Measurements from ENCODE around the gene CLIP2. TPM values are rescaled to one million over a fixed set of nuclear protein-coding genes. Genes with fewer than 3 reads are reported as not detected.
A peak's percentile ranks its signal among the peaks of the same experiment; 100 is the strongest.
"Not testable (repeated sequence)": the region's sequence is repeated elsewhere in the genome, so short reads cannot be mapped to it uniquely, and the experiment has no call there.

The CLIP2 gene
- total RNA-seq, 1 donor, result 55.7 TPM

DNA sequence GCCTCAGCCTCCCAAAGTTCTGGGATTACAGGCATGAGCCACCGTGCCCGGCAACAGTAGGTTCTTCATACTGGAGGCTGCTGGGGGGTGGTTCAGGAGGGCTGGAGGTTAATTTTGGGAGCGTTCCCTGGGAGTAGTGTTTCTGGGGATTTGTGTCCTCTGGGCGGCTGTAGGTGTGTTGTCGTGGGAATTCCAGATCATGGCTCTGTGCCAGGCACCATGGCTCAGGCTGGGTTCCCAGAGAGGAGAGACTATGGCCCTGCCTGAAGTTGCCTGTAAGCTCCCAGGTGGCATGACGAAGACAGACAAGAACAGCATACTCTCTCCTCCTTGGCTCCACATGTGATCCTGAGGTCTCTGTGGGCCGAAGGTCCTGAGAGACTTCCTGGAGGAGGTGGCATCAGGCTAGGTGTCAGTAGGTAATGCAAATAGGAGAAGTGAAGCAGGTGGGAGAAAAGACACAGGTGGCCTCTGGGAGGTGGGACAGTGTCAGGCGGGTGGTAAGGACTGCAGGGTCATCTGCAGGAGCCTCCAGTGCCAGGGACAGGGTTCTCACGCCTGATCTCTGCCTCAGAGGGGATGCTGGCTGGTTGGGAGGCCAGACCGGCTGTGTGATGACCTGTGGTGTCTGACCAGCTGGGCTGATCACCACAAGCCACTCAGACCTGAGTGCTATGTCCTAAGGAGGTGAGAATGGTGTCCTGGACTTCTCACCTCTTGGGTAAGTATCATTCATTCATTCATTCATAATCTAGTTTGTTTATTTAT is 18.7 kb downstream of the CLIP2 start:
- DNase-seq (ENCODE audit: low read depth), result no peak

DNA sequence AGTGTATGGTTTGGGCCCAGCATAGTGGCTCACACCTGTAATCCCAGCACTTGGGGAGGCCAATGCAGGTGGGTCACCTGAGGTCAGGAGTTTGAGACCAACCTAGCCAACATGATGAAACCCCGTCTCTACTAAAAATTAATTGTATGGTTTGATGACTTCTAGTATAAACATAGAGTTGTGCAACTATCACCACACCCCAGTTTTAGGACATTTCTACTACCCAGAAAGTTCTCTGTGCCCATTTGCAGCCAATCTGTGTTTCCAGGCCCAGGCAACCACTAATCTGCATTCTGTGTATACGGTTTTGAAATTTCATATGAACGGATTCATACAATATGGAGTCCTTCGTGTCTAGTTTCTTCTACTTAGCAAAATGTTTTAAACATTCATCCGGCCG is 20.0 kb downstream of the CLIP2 start:
- TF ChIP-seq, protein P1, sequence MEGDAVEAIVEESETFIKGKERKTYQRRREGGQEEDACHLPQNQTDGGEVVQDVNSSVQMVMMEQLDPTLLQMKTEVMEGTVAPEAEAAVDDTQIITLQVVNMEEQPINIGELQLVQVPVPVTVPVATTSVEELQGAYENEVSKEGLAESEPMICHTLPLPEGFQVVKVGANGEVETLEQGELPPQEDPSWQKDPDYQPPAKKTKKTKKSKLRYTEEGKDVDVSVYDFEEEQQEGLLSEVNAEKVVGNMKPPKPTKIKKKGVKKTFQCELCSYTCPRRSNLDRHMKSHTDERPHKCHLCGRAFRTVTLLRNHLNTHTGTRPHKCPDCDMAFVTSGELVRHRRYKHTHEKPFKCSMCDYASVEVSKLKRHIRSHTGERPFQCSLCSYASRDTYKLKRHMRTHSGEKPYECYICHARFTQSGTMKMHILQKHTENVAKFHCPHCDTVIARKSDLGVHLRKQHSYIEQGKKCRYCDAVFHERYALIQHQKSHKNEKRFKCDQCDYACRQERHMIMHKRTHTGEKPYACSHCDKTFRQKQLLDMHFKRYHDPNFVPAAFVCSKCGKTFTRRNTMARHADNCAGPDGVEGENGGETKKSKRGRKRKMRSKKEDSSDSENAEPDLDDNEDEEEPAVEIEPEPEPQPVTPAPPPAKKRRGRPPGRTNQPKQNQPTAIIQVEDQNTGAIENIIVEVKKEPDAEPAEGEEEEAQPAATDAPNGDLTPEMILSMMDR (IDR thresholded peaks at IDR 0.05; ENCODE audit: insufficient read depth, low read depth, low read length), result no peak
- H3K4me3 ChIP-seq (ENCODE audit: low read depth, low read length), result no peak overlapping the region

More for the DNA sequence above, 18.7 kb downstream of the CLIP2 start:
- TF ChIP-seq, protein P1 (IDR thresholded peaks at IDR 0.05; ENCODE audit: insufficient read depth, low read depth, low read length), result no peak
- no peak overlapping the region for H3K4me3 ChIP-seq (ENCODE audit: low read depth, low read length)

DNA sequence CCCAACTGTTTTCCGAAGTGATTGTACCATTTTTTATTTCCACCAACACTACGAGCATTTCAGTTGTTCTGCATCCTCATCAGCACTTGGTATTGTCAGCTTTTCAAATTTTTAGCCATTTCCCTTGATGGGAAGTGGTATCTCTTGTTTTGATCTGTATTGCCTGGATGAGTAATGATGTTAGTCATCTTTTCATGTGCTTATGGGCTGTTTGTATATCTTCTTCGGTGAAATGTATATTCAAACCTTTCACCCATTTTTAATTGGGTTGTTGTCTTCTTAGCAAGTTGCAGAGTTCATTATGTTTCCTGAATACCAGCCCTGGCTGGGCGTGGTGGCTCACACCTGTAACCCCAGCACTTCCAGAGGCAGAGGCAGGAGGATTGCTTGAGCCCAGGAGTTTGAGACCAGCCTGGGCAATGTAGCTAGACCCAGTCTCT is 22.1 kb downstream of the CLIP2 start:
- H3K4me3 ChIP-seq (ENCODE audit: low read depth, low read length), result no peak overlapping the region
- DNase-seq (ENCODE audit: low read depth), result peak; percentile 58
- TF ChIP-seq, protein P1 (IDR thresholded peaks at IDR 0.05; ENCODE audit: insufficient read depth, low read depth, low read length), result no peak

More for the DNA sequence above, 20.0 kb downstream of the CLIP2 start:
- no peak for DNase-seq (ENCODE audit: low read depth)

DNA sequence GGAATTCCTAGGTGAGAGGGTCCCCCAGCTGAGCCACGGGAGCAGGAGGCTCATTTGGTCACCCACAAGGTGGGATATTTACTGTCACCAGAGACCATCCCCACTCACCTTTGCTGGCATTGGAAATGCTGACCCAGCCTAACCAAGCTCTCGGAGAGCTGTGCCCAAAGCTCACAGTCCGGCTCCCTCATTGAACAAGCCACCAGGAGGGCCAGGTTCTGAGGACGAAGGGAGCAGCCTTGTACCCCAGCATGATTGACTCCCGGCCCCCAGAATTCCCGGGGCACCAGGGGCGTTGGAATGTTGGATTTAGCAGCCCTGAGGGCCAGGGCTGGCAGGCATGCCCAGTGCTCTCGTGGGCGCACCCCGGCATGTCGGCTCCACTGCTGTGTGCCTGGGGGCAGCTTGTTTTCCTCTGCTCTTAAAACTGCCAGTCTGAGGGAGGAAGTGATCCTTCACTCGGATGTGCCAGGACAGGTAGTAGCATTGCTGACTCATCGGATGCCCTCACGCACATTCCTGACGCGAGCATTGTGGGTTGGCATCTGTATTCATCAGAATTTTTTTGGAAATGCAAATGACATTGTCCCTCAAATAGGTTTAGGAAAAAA is 23.3 kb downstream of the CLIP2 start:
- H3K4me3 ChIP-seq (ENCODE audit: low read depth, low read length), result no peak overlapping the region
- no peak for DNase-seq (ENCODE audit: low read depth)
- TF ChIP-seq, protein P1 (IDR thresholded peaks at IDR 0.05; ENCODE audit: insufficient read depth, low read depth, low read length), result no peak

DNA sequence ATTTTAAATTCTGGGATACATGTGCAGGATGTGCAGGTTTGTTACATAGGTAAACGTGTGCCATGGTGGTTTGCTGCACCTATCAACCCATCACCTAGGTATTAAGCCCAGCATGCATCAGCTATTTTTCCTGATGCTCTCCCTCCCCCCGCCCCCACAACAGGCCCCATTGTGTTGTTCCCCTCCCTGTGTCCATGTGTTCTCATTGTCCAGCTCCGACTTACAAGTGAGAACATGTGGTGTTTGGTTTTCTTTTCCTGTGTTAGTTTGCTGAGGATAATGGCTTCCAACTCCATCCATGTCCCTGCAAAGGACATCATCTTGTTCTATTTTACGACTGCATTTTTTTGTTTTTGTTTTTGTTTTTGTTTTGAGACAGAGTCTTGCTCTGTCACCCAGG is 26.7 kb downstream of the CLIP2 start:
- DNase-seq (ENCODE audit: low read depth), result not testable (repeated sequence)

DNA sequence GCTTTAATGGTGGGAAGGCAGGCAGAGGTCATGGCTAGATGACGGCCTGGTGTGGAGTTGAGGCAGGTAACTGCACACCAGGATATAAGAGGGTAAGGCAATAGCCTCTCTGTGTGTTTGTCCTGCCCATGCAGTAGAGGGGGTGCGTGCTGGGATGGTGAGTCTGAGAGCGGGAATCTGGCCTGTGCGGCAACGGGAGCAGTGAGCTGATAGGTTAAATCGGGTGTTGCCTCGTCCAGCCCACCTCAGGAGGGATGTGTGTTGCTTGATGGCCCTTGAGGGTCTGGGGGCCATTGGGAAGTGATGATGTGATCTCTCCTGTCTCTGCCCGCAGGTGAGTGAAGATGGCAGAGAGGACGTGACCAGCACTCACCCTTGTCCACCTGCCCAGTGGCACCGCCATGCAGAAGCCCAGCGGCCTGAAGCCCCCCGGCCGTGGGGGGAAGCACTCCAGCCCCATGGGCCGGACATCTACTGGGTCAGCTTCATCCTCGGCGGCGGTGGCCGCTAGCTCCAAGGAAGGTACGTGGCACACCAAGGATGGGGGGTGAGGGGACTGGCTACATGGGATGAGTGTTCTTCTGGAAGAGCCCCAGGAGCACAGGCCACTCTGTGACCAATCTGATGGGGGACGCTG is 28.1 kb downstream of the CLIP2 start:
- DNase-seq (ENCODE audit: low read depth), result no peak
- H3K4me3 ChIP-seq (ENCODE audit: low read depth, low read length), result no peak overlapping the region
- TF ChIP-seq, protein P1 (IDR thresholded peaks at IDR 0.05; ENCODE audit: insufficient read depth, low read depth, low read length), result no peak

More for the DNA sequence above, 26.7 kb downstream of the CLIP2 start:
- H3K4me3 ChIP-seq (ENCODE audit: low read depth, low read length), result not testable (repeated sequence)

DNA sequence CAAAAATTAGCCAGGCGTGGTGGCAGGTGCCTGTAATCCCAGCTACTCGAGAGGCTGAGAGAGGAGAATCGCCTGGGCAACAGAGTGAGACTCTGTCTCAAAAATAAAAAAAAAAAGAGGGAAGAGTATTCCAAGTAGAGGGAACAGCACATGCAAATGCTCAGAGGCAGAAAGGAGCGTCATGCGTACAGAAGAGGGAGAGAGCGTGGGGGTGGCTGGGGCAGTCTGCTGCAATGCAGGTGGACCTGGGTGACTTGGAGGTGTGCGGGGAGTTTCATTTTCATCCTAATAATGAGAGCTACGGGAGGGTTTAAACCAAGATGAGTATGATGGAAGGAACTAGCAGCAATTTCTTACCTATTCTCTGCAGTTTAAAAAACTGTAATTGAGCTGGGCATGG is 28.8 kb downstream of the CLIP2 start:
- DNase-seq (ENCODE audit: low read depth), result no peak
- no peak overlapping the region for H3K4me3 ChIP-seq (ENCODE audit: low read depth, low read length)
- TF ChIP-seq, protein P1 (IDR thresholded peaks at IDR 0.05; ENCODE audit: insufficient read depth, low read depth, low read length), result no peak
